T-helper 2 cell treated with Interferon-gamma antibody and Interleukin-4, amounts not matched to agents 5 μg/mL and 100 μg/mL, for 36 hours (primary cell): ENCODE measurements around the gene C1QL2.

ENCODE experiments used
- DNase-seq: peaks from one replicate; pipeline ENCODE4 v3.0.0; 2021; ENCODE audit warnings: low spot score
- H3K27ac Mint-ChIP-seq: one replicate; pipeline ENCODE4 v1.8.0; 2021; ENCODE audit warnings: mild to moderate bottlenecking, mixed read lengths
- H3K27me3 Mint-ChIP-seq: one replicate; pipeline ENCODE4 v1.8.0; 2021; ENCODE audit warnings: low read depth, mixed read lengths
- H3K36me3 Mint-ChIP-seq: one replicate; pipeline ENCODE4 v1.8.0; 2021; ENCODE audit warnings: low read depth, mixed read lengths
- H3K4me1 Mint-ChIP-seq: one replicate; pipeline ENCODE4 v1.8.0; 2021; ENCODE audit warnings: low read depth, mixed read lengths
- H3K4me3 Mint-ChIP-seq: one replicate; pipeline ENCODE4 v1.8.0; 2022; ENCODE audit warnings: mild to moderate bottlenecking, moderate library complexity, mixed read lengths
- H3K9me3 Mint-ChIP-seq: one replicate; pipeline ENCODE4 v1.8.0; 2021; ENCODE audit warnings: mixed read lengths

C1QL2 gene

GRCh38 chr2:119137502-119137901 is 21.0 kb downstream of the C1QL2 start:
- no peaks in the 10 kb centered on the region for H3K36me3 Mint-ChIP-seq
- DNase-seq: no peak
- no peak overlapping the region for H3K27ac Mint-ChIP-seq
- no peaks in the 10 kb centered on the region for H3K27me3 Mint-ChIP-seq
- H3K9me3 Mint-ChIP-seq: no peaks in the 10 kb centered on the region
- H3K4me1 Mint-ChIP-seq: no peaks in the 10 kb centered on the region
- H3K4me3 Mint-ChIP-seq: no peak overlapping the region

GRCh38 chr2:119136872-119137271 is 21.7 kb downstream of the C1QL2 start:
- Mint-ChIP-seq H3K36me3 (no peaks in the 10 kb centered on the region), H3K9me3 (no peaks in the 10 kb centered on the region), H3K4me3 (no peak overlapping the region), H3K27me3 (no peaks in the 10 kb centered on the region), H3K27ac (no peak overlapping the region), H3K4me1 (no peaks in the 10 kb centered on the region)
- DNase-seq: no peak

GRCh38 chr2:119136093-119136492 is 22.5 kb downstream of the C1QL2 start:
- Mint-ChIP-seq H3K27ac (no peak overlapping the region), H3K4me3 (no peak overlapping the region), H3K9me3 (no peaks in the 10 kb centered on the region), H3K36me3 (no peaks in the 10 kb centered on the region), H3K4me1 (no peaks in the 10 kb centered on the region), H3K27me3 (no peaks in the 10 kb centered on the region)
- no peak for DNase-seq

GRCh38 chr2:119134775-119135174 is 23.8 kb downstream of the C1QL2 start:
- Mint-ChIP-seq H3K27me3 (no peaks in the 10 kb centered on the region), H3K9me3 (no peaks in the 10 kb centered on the region), H3K4me3 (no peak overlapping the region), H3K4me1 (no peaks in the 10 kb centered on the region), H3K36me3 (no peaks in the 10 kb centered on the region), H3K27ac (no peak overlapping the region)
- no peak for DNase-seq

- Mint-ChIP-seq H3K27me3 (no peaks in the 10 kb centered on the region), H3K27ac (no peak overlapping the region), H3K9me3 (no peaks in the 10 kb centered on the region), H3K4me3 (no peak overlapping the region), H3K36me3 (no peaks in the 10 kb centered on the region), H3K4me1 (no peaks in the 10 kb centered on the region)
- DNase-seq: peak; percentile 5
These were observed 31.9 kb downstream of the C1QL2 start for GRCh38 chr2:119126650-119127049.

- Mint-ChIP-seq H3K27ac (no peak overlapping the region), H3K27me3 (no peaks in the 10 kb centered on the region)
These were observed 35.2 kb downstream of the C1QL2 start for GRCh38 chr2:119123389-119123788.

GRCh38 chr2:119122663-119123062 is 35.9 kb downstream of the C1QL2 start:
- H3K9me3 Mint-ChIP-seq: no peaks in the 10 kb centered on the region
- no peak for DNase-seq
- H3K4me3 Mint-ChIP-seq: no peak overlapping the region
- no peaks in the 10 kb centered on the region for H3K36me3 Mint-ChIP-seq
- H3K27me3 Mint-ChIP-seq: no peaks in the 10 kb centered on the region
- H3K4me1 Mint-ChIP-seq: no peaks in the 10 kb centered on the region
- H3K27ac Mint-ChIP-seq: no peak overlapping the region

More at GRCh38 chr2:119123389-119123788, 35.2 kb downstream of the C1QL2 start:
- Mint-ChIP-seq H3K4me1 (no peaks in the 10 kb centered on the region), H3K4me3 (no peak overlapping the region), H3K9me3 (no peaks in the 10 kb centered on the region), H3K36me3 (no peaks in the 10 kb centered on the region)
- DNase-seq: no peak

- no peaks in the 10 kb centered on the region for H3K9me3 Mint-ChIP-seq
- no peak overlapping the region for H3K4me3 Mint-ChIP-seq
These were observed 38.4 kb downstream of the C1QL2 start for GRCh38 chr2:119119999-119120756.

GRCh38 chr2:119119076-119119785 is 39.3 kb downstream of the C1QL2 start:
- Mint-ChIP-seq H3K9me3 (no peaks in the 10 kb centered on the region), H3K27ac (no peak overlapping the region), H3K36me3 (no peaks in the 10 kb centered on the region), H3K4me1 (no peaks in the 10 kb centered on the region), H3K4me3 (no peak overlapping the region), H3K27me3 (no peaks in the 10 kb centered on the region)
- DNase-seq: no peak

More at GRCh38 chr2:119119999-119120756, 38.4 kb downstream of the C1QL2 start:
- no peaks in the 10 kb centered on the region for H3K36me3 Mint-ChIP-seq
- no peaks in the 10 kb centered on the region for H3K4me1 Mint-ChIP-seq
- DNase-seq: no peak
- H3K27ac Mint-ChIP-seq: no peak overlapping the region
- H3K27me3 Mint-ChIP-seq: no peaks in the 10 kb centered on the region

- no peak for DNase-seq
- no peaks in the 10 kb centered on the region for H3K9me3 Mint-ChIP-seq
- H3K36me3 Mint-ChIP-seq: no peaks in the 10 kb centered on the region
- H3K27me3 Mint-ChIP-seq: no peaks in the 10 kb centered on the region
- H3K4me1 Mint-ChIP-seq: no peaks in the 10 kb centered on the region
- H3K27ac Mint-ChIP-seq: no peak overlapping the region
- no peak overlapping the region for H3K4me3 Mint-ChIP-seq
These were observed 40.4 kb downstream of the C1QL2 start for GRCh38 chr2:119117891-119118882.

- Mint-ChIP-seq H3K9me3 (no peaks in the 10 kb centered on the region), H3K27me3 (no peaks in the 10 kb centered on the region), H3K4me3 (no peak overlapping the region), H3K4me1 (no peaks in the 10 kb centered on the region), H3K27ac (no peak overlapping the region), H3K36me3 (no peaks in the 10 kb centered on the region)
- no peak for DNase-seq
These were observed 41.1 kb downstream of the C1QL2 start for GRCh38 chr2:119117408-119117807.

GRCh38 chr2:119116411-119117295 is 41.9 kb downstream of the C1QL2 start:
- H3K9me3 Mint-ChIP-seq: no peaks in the 10 kb centered on the region
- no peak for DNase-seq
- no peaks in the 10 kb centered on the region for H3K36me3 Mint-ChIP-seq
- H3K4me1 Mint-ChIP-seq: no peaks in the 10 kb centered on the region
- H3K27ac Mint-ChIP-seq: no peak overlapping the region
- no peak overlapping the region for H3K4me3 Mint-ChIP-seq
- H3K27me3 Mint-ChIP-seq: no peaks in the 10 kb centered on the region

- no peak overlapping the region for H3K27ac Mint-ChIP-seq
- H3K4me3 Mint-ChIP-seq: no peak overlapping the region
- no peaks in the 10 kb centered on the region for H3K36me3 Mint-ChIP-seq
- H3K27me3 Mint-ChIP-seq: no peaks in the 10 kb centered on the region
- DNase-seq: no peak
- H3K4me1 Mint-ChIP-seq: no peaks in the 10 kb centered on the region
- peaks cover 5% of the 10 kb centered on the region for H3K9me3 Mint-ChIP-seq
These were observed 44.3 kb downstream of the C1QL2 start for GRCh38 chr2:119114266-119114665.
